Neural progenitor cell (in vitro differentiated cells): ENCODE results near the gene TLR9.

ENCODE experiments used
- EZH2 ChIP-seq: fragments of 200-600 bp; sonication (generic); IDR thresholded peaks from 2 replicates; pipeline ENCODE4 v1.6.1; 2017; ENCODE audit warnings: antibody characterized with exemption, mild to moderate bottlenecking, moderate library complexity
- TF ChIP-seq, protein P1 (sequence below): fragments of 200-600 bp; sonication (generic); IDR thresholded peaks from 2 replicates; pipeline ENCODE4 v1.5.1; 2017; ENCODE audit warnings: antibody characterized with exemption, mild to moderate bottlenecking

DNA sequence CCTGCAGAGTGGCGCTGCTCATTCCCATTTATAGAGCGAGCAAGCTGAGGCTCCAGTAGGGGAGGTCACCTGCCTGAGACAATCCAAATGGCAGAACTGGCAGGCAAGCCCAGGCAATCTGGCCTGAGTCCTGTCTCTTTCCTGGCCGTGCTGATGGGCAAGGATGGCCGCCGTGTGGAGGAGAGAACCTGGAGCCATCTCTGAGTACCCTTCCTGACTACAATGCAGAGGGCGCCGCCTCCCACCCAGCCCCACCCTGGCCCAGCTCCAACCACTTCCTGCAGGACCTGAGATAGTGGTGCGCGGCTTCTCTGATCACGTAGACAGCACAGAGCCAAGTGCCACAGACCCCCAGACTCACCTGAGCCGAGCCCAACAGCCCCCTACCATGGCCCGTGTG, 7.0 kb downstream of the TLR9 start:
- TF ChIP-seq, protein P1, sequence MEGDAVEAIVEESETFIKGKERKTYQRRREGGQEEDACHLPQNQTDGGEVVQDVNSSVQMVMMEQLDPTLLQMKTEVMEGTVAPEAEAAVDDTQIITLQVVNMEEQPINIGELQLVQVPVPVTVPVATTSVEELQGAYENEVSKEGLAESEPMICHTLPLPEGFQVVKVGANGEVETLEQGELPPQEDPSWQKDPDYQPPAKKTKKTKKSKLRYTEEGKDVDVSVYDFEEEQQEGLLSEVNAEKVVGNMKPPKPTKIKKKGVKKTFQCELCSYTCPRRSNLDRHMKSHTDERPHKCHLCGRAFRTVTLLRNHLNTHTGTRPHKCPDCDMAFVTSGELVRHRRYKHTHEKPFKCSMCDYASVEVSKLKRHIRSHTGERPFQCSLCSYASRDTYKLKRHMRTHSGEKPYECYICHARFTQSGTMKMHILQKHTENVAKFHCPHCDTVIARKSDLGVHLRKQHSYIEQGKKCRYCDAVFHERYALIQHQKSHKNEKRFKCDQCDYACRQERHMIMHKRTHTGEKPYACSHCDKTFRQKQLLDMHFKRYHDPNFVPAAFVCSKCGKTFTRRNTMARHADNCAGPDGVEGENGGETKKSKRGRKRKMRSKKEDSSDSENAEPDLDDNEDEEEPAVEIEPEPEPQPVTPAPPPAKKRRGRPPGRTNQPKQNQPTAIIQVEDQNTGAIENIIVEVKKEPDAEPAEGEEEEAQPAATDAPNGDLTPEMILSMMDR, result no peak
- no peak for TF ChIP-seq EZH2
